Cardiac septum (tissue), 1 donor: ENCODE measurements around the gene PRELID2. TPM values are rescaled to one million over a fixed set of nuclear protein-coding genes. Genes with fewer than 3 reads are reported as not detected.

Experiments
- total RNA-seq: library from RNA; stranded (reverse); fragmentation: NEBNext Ultra II Directional; extraction: Animal tissue kit (Norgen Biotek cat#: 25700); gene quantifications from one replicate; pipeline ENCODE4 v1.2.1, GENCODE V29; 2021
- donor health status: DM: no; HTN: no; CAD: no.

PRELID2 gene
- total RNA-seq, 1 donor from 2014 or later, result 10.5 TPM

Other genes starting within 250 kb of the PRELID2 start
- gene GRXCR2, start 37.7 kb upstream of the PRELID2 start, total RNA-seq, result 0.78 TPM
- 231 TPM for gene SH3RF2, start 101.2 kb upstream of the PRELID2 start, total RNA-seq